Panc1 (cell line): ENCODE data around the gene MAP2K6.

Source experiments
- TF ChIP-seq, protein P1 (sequence below): fragments of 450-650 bp; IDR thresholded peaks from 2 replicates; pipeline ENCODE4 v1.5.1; 2017; ENCODE audit warnings: mild to moderate bottlenecking
- TF ChIP-seq, protein P2 (sequence below), 2 experiments: IDR thresholded peaks; 2 replicates each; pipeline ENCODE4 v1.6.1; 2011 to 2012; ENCODE audit warnings: low read depth in 2 of 2, control low read depth in 1 of 2, low read length in 1 of 2, mild to moderate bottlenecking in 1 of 2, moderate library complexity in 1 of 2; ENCODE audit not compliant: insufficient read depth in 1 of 2

DNA sequence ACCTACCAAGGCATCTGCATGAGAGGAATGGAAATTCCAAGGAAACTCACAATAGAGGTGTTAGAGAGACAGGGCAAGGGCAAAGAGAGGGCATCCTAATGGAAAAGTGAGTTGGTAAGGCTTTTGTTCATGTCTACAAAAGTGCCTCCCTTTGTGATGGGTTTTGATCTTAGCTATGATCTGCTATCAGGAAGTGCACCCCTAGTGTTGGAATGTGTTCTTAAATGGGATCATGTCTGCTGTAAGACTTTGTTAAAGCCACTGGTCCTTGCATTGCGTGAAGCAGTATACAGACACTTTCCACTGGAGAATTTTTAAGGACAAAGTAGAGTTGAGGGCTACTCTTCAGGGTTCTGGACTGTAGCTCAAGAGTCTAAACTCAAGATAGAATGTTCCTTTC is 92.0 kb downstream of the MAP2K6 start:
- TF ChIP-seq, protein P1, sequence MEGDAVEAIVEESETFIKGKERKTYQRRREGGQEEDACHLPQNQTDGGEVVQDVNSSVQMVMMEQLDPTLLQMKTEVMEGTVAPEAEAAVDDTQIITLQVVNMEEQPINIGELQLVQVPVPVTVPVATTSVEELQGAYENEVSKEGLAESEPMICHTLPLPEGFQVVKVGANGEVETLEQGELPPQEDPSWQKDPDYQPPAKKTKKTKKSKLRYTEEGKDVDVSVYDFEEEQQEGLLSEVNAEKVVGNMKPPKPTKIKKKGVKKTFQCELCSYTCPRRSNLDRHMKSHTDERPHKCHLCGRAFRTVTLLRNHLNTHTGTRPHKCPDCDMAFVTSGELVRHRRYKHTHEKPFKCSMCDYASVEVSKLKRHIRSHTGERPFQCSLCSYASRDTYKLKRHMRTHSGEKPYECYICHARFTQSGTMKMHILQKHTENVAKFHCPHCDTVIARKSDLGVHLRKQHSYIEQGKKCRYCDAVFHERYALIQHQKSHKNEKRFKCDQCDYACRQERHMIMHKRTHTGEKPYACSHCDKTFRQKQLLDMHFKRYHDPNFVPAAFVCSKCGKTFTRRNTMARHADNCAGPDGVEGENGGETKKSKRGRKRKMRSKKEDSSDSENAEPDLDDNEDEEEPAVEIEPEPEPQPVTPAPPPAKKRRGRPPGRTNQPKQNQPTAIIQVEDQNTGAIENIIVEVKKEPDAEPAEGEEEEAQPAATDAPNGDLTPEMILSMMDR = peak; percentile 51
- TF ChIP-seq, protein P2, sequence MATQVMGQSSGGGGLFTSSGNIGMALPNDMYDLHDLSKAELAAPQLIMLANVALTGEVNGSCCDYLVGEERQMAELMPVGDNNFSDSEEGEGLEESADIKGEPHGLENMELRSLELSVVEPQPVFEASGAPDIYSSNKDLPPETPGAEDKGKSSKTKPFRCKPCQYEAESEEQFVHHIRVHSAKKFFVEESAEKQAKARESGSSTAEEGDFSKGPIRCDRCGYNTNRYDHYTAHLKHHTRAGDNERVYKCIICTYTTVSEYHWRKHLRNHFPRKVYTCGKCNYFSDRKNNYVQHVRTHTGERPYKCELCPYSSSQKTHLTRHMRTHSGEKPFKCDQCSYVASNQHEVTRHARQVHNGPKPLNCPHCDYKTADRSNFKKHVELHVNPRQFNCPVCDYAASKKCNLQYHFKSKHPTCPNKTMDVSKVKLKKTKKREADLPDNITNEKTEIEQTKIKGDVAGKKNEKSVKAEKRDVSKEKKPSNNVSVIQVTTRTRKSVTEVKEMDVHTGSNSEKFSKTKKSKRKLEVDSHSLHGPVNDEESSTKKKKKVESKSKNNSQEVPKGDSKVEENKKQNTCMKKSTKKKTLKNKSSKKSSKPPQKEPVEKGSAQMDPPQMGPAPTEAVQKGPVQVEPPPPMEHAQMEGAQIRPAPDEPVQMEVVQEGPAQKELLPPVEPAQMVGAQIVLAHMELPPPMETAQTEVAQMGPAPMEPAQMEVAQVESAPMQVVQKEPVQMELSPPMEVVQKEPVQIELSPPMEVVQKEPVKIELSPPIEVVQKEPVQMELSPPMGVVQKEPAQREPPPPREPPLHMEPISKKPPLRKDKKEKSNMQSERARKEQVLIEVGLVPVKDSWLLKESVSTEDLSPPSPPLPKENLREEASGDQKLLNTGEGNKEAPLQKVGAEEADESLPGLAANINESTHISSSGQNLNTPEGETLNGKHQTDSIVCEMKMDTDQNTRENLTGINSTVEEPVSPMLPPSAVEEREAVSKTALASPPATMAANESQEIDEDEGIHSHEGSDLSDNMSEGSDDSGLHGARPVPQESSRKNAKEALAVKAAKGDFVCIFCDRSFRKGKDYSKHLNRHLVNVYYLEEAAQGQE (IDR thresholded peaks at IDR 0.05; ENCODE audit: insufficient read depth in 1 of 2, low read depth in 2 of 2, low read length in 1 of 2) = no peak
